OCI-LY7 (cell line): ENCODE measurements around the gene FCGR2B.
"Not testable (repeated sequence)": the region's sequence is repeated elsewhere in the genome, so short reads cannot be mapped to it uniquely, and the experiment has no call there.

Experiments used
- EZH2phosphoT487 ChIP-seq: fragments of 200-600 bp; sonication (generic); IDR thresholded peaks from 2 replicates; pipeline ENCODE4 v1.6.1; 2018; ENCODE audit warnings: low read depth, borderline replicate concordance, mild to moderate bottlenecking, mixed run types, antibody characterized with exemption, low read length, moderate library complexity, mixed read lengths
- TF ChIP-seq, protein P1 (sequence below): fragments of 200-600 bp; sonication (generic); conservative IDR thresholded peaks from 2 replicates; pipeline ENCODE4 v1.5.1; 2014; ENCODE audit warnings: mild to moderate bottlenecking, antibody characterized with exemption, low read length, moderate library complexity, mixed read lengths

DNA sequence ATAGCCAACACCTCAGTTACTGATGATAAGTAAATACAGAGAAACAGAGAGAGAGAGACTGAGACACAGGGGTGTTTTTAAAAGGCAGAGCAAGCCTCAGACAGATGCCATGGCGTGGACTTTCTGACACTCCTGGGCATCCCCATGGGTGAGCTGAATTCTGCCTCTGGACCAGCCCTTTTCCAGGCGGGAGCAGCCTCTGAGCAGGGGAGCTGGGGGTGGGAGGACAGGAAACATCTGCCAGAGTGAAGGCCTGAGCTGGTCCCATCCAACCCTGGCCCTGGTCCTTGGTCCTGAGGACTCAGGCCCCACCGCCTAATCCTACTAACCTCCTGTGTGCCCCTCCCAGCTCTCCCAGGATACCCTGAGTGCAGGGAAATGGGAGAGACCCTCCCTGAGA, 12.0 kb downstream of the FCGR2B start:
- TF ChIP-seq, protein P1, sequence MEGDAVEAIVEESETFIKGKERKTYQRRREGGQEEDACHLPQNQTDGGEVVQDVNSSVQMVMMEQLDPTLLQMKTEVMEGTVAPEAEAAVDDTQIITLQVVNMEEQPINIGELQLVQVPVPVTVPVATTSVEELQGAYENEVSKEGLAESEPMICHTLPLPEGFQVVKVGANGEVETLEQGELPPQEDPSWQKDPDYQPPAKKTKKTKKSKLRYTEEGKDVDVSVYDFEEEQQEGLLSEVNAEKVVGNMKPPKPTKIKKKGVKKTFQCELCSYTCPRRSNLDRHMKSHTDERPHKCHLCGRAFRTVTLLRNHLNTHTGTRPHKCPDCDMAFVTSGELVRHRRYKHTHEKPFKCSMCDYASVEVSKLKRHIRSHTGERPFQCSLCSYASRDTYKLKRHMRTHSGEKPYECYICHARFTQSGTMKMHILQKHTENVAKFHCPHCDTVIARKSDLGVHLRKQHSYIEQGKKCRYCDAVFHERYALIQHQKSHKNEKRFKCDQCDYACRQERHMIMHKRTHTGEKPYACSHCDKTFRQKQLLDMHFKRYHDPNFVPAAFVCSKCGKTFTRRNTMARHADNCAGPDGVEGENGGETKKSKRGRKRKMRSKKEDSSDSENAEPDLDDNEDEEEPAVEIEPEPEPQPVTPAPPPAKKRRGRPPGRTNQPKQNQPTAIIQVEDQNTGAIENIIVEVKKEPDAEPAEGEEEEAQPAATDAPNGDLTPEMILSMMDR = not testable (repeated sequence)
- TF ChIP-seq EZH2phosphoT487 = not testable (repeated sequence)
